ENCODE measurements around the gene PFN3. TPM values are rescaled to one million over a fixed set of nuclear protein-coding genes. Genes with fewer than 3 reads are reported as not detected.

PFN3 gene
- total and polyA plus RNA-seq, 7 donors, result not detected

DNA sequence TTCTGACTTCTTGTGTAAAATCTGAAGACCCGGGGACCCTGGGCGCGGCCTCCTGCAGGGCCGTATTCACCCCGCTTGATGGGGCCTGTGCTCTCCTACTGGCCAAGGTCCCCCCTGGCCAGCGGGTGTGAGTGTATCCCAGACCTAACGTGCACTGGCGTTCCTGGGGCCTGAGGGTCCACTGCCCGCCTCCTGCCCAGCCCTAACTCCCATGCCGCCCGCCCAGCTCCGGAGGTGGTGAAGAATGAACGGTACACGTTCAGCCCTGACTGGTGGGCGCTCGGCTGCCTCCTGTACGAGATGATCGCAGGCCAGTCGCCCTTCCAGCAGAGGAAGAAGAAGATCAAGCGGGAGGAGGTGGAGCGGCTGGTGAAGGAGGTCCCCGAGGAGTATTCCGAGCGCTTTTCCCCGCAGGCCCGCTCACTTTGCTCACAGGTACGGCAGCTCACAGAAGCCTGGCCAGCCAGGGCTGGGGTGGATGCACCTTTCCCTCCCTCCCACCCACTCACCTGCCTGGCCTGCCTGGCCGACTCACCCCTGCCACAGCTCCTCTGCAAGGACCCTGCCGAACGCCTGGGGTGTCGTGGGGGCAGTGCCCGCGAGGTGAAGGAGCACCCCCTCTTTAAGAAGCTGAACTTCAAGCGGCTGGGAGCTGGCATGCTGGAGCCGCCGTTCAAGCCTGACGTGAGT lies 35.5 kb upstream of the PFN3 start:
- Histone ChIP-seq H3K27ac (no peak overlapping the region), H3K36me3 (ENCODE audit: insufficient read depth in 1 of 2, low read depth in 1 of 2) (peaks cover 0 to 78% of the 10 kb centered on the region in 2 donors), H3K4me3 (no peak overlapping the region), H3K4me1 (peaks cover 17% of the 10 kb centered on the region), H3K9me3 (no peaks in the 10 kb centered on the region), H3K27me3 (ENCODE audit: insufficient read depth in 3 of 3, low read length in 2 of 3) (no peaks in the 10 kb centered on the region)
- intact Hi-C loops (cut with DNase I), result no loop called here
- no peak for ATAC-seq
- no peak for DNase-seq
- TF ChIP-seq, protein P1, sequence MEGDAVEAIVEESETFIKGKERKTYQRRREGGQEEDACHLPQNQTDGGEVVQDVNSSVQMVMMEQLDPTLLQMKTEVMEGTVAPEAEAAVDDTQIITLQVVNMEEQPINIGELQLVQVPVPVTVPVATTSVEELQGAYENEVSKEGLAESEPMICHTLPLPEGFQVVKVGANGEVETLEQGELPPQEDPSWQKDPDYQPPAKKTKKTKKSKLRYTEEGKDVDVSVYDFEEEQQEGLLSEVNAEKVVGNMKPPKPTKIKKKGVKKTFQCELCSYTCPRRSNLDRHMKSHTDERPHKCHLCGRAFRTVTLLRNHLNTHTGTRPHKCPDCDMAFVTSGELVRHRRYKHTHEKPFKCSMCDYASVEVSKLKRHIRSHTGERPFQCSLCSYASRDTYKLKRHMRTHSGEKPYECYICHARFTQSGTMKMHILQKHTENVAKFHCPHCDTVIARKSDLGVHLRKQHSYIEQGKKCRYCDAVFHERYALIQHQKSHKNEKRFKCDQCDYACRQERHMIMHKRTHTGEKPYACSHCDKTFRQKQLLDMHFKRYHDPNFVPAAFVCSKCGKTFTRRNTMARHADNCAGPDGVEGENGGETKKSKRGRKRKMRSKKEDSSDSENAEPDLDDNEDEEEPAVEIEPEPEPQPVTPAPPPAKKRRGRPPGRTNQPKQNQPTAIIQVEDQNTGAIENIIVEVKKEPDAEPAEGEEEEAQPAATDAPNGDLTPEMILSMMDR (IDR thresholded peaks at IDR 0.05), result no peak
- 93 to 96% (median 96%) methylated on average over 30 to 37 of the region's 37 CpGs for WGBS, 3 donors

DNA sequence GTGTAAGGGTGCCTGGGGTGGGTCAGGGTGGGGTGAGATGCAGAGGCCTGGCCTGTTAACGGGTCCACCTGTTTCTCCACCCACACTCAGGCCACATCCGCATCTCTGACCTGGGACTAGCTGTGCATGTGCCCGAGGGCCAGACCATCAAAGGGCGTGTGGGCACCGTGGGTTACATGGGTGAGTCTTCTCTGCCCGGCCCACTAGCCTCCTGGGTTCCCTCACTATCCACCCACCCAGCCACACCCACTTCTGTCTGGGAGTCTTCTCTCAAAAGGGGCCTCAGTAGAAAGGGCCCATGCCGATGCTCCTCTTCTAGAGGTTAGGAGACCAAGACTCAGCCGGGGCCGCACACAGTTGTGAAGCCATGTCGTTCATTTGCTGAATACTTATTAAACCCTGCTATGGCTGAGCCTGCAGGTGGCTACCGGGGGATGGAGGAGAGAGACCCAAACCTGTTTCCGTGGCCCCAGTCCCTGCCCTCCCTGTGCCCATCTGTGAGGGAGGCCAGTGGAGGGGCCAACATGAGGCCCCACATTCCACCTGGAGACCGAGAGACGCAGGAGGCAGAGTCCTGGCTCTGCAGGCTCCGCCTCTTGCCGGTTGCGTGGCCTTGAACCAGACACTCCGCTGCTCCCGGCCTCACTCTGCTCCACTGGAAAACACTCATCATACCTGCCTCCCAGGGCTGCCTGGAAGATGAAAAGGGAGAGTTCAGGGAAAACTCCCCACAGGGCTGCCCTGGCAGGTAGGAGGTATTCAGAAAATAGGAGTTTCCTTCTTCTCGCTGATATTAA lies 34.7 kb upstream of the PFN3 start:
- DNase-seq (no peak), ATAC-seq (no peak)
- H3K36me3 ChIP-seq (ENCODE audit: insufficient read depth in 1 of 2, low read depth in 1 of 2), result peaks cover 0 to 73% of the 10 kb centered on the region in 2 donors
- 94 to 95% (median 94%) methylated on average over 20 of the region's 20 CpGs for WGBS, 3 donors
- H3K27me3 ChIP-seq (ENCODE audit: insufficient read depth in 3 of 3, low read length in 2 of 3), result no peaks in the 10 kb centered on the region
- H3K9me3 ChIP-seq, result no peaks in the 10 kb centered on the region
- H3K4me3 ChIP-seq, result no peak overlapping the region
- H3K4me1 ChIP-seq, result peaks cover 17% of the 10 kb centered on the region
- no peak overlapping the region for H3K27ac ChIP-seq
- intact Hi-C loops (cut with DNase I), result no loop called here
- TF ChIP-seq, protein P1 (IDR thresholded peaks at IDR 0.05), result no peak

DNA sequence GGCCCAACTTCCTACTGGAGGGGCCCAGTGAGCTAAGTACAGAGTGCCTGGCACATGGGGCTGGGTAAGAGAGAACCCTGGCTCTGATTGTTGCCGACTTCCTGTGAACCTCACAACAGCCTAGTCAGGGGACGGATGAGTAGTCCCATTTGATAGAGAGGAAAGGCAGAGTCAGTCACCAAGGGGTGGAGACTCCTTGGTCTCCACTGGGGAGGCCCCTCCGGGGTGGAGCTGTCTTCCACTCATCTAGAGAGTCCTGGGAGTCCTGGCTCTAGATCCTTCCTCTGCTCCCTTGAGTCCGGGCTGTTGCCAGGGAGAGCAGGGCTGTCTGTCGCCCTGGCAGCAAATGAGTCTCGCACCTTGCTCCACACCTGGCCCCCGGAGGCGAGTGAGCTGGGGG lies 34.0 kb upstream of the PFN3 start:
- intact Hi-C loops (cut with DNase I), result no loop called here
- H3K27ac ChIP-seq, result no peak overlapping the region
- H3K36me3 ChIP-seq (ENCODE audit: insufficient read depth in 1 of 2, low read depth in 1 of 2), result peaks cover 0 to 73% of the 10 kb centered on the region in 2 donors
- WGBS, 3 donors, result 88 to 95% (median 88%) methylated on average over 8 of the region's 8 CpGs
- no peak for DNase-seq
- H3K4me1 ChIP-seq, result peaks cover 17% of the 10 kb centered on the region
- H3K27me3 ChIP-seq (ENCODE audit: insufficient read depth in 3 of 3, low read length in 2 of 3), result no peaks in the 10 kb centered on the region
- no peaks in the 10 kb centered on the region for H3K9me3 ChIP-seq
- H3K4me3 ChIP-seq, result no peak overlapping the region
- TF ChIP-seq, protein P1 (IDR thresholded peaks at IDR 0.05), result no peak
- no peak for ATAC-seq

DNA sequence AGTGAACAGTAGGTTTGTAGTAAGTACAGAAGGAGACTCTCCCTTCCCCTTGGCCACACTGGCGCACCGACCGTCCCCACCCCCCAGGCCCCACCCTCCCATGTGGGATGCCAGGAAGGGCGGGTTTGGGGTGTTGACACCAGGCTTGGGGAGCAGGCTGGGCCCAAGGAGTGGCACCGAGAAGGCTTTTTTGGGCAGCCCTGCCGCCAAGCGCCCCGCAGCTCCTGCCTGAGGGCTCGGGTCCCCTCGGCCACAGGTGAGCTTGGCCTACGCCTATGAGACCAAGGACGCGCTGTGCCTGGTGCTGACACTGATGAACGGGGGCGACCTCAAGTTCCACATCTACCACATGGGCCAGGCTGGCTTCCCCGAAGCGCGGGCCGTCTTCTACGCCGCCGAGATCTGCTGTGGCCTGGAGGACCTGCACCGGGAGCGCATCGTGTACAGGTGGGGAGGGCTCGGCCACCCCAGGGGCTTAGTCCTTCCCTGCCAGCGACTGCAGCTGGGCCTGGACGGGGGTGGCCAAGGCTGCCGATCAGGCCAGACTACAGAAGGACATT lies 33.3 kb upstream of the PFN3 start:
- no peak for ATAC-seq
- intact Hi-C loops (cut with DNase I), result no loop called here
- WGBS, 3 donors, result 93 to 96% (median 95%) methylated on average over 26 to 29 of the region's 29 CpGs
- Histone ChIP-seq H3K4me1 (peaks cover 17% of the 10 kb centered on the region), H3K27ac (no peak overlapping the region), H3K36me3 (ENCODE audit: insufficient read depth in 1 of 2, low read depth in 1 of 2) (peaks cover 0 to 72% of the 10 kb centered on the region in 2 donors), H3K4me3 (no peak overlapping the region), H3K9me3 (no peaks in the 10 kb centered on the region), H3K27me3 (ENCODE audit: insufficient read depth in 3 of 3, low read length in 2 of 3) (no peaks in the 10 kb centered on the region)
- TF ChIP-seq, protein P1 (IDR thresholded peaks at IDR 0.05), result no peak
- peak in 1 of 2 donors; percentile 56 for DNase-seq
